CD14-positive monocyte (primary cell): ENCODE data around the gene KCNA10. TPM values are rescaled to one million over a fixed set of nuclear protein-coding genes. Genes with fewer than 3 reads are reported as not detected.

Source experiments
- DNase-seq, 3 donors: peaks; one replicate each; pipeline ENCODE4 v3.0.0-alpha.2; 2011 to 2022
- H2AFZ ChIP-seq: 2 replicates; pipeline ENCODE4 v1.6.0; 2012; ENCODE audit warnings: mild to moderate bottlenecking, low read depth, low read length, inconsistent platforms; ENCODE audit not compliant: insufficient read depth, poor library complexity, severe bottlenecking
- H3K27ac ChIP-seq, 2 donors: 1 replicate in 1 of 2; 2 replicates in 1 of 2; pipeline ENCODE4 v1.5.1; 2012 to 2013; ENCODE audit warnings: low read length in 2 of 2, control low read depth in 1 of 2, inconsistent platforms in 1 of 2, low read depth in 1 of 2, mild to moderate bottlenecking in 1 of 2
- H3K27me3 ChIP-seq, 2 donors: one replicate each; pipeline versions ENCODE4 v1.6.0 to v1.6.1; 2011 to 2013; ENCODE audit warnings: low read length in 2 of 2; ENCODE audit not compliant: control insufficient read depth in 2 of 2, insufficient read depth in 2 of 2
- H3K36me3 ChIP-seq, 2 donors: replicated peaks in 1 of 2; 1 replicate in 1 of 2; 2 replicates in 1 of 2; pipeline versions ENCODE4 v1.5.1 to v1.6.1; 2012 to 2013; ENCODE audit warnings: low read length in 2 of 2, control low read depth in 1 of 2, inconsistent platforms in 1 of 2, mild to moderate bottlenecking in 1 of 2; ENCODE audit not compliant: insufficient read depth in 2 of 2, control insufficient read depth in 1 of 2
- H3K4me1 ChIP-seq, 2 donors: 1 replicate in 1 of 2; 2 replicates in 1 of 2; pipeline versions ENCODE4 v1.5.1 to v1.6.1; 2012 to 2013; ENCODE audit warnings: low read length in 2 of 2, control low read depth in 1 of 2, inconsistent platforms in 1 of 2, mild to moderate bottlenecking in 1 of 2, moderate library complexity in 1 of 2; ENCODE audit not compliant: insufficient read depth in 2 of 2, control insufficient read depth in 1 of 2
- H3K4me2 ChIP-seq: replicated peaks from 2 replicates; pipeline ENCODE3; 2012; ENCODE audit warnings: low read length, moderate library complexity, mild to moderate bottlenecking; ENCODE audit not compliant: poor library complexity, severe bottlenecking; ENCODE audit errors: extremely low read depth
- H3K4me3 ChIP-seq, 3 experiments: fragments of 200-600 bp in 1 of 3; sonication (generic) in 1 of 3; replicated peaks in 1 of 3; 1 replicate in 2 of 3; 2 replicates in 1 of 3; pipeline ENCODE4 v1.5.1; 2011 to 2013; ENCODE audit warnings: low read length in 3 of 3, mild to moderate bottlenecking in 3 of 3, control low read depth in 2 of 3, low read depth in 2 of 3, inconsistent platforms in 1 of 3, moderate library complexity in 1 of 3
- H3K79me2 ChIP-seq: 2 replicates; pipeline ENCODE4 v1.6.0; 2012; ENCODE audit warnings: mild to moderate bottlenecking, control low read depth, inconsistent platforms, low read length, moderate library complexity; ENCODE audit not compliant: insufficient read depth
- H3K9ac ChIP-seq: 2 replicates; pipeline ENCODE4 v1.6.0; 2017; ENCODE audit warnings: low read length, mild to moderate bottlenecking; ENCODE audit not compliant: insufficient read depth, poor library complexity, severe bottlenecking
- H3K9me3 ChIP-seq, 2 donors: replicated peaks in 1 of 2; 1 replicate in 1 of 2; 2 replicates in 1 of 2; pipeline versions ENCODE4 v1.5.1 to v1.6.1; 2012 to 2013; ENCODE audit warnings: low read length in 2 of 2, control low read depth in 1 of 2; ENCODE audit not compliant: control insufficient read depth in 1 of 2, insufficient read depth in 1 of 2
- H4K20me1 ChIP-seq: 2 replicates; pipeline ENCODE4 v1.6.0; 2012; ENCODE audit warnings: mild to moderate bottlenecking, low read length, control low read depth, moderate library complexity; ENCODE audit not compliant: insufficient read depth
- H3K27ac Mint-ChIP-seq, 7 donors: one replicate each; pipeline ENCODE4 v1.8.0; 2020; ENCODE audit warnings: mild to moderate bottlenecking in 7 of 7, mixed read lengths in 7 of 7, moderate library complexity in 6 of 7, inconsistent platforms in 2 of 7
- H3K27me3 Mint-ChIP-seq, 3 donors: one replicate each; pipeline ENCODE4 v1.8.0; 2021 to 2022; ENCODE audit warnings: low read depth in 3 of 3, mild to moderate bottlenecking in 3 of 3, mixed read lengths in 3 of 3, moderate library complexity in 3 of 3, inconsistent platforms in 1 of 3
- H3K36me3 Mint-ChIP-seq, 2 donors: one replicate each; pipeline ENCODE4 v1.8.0; 2020; ENCODE audit warnings: mixed read lengths in 2 of 2, inconsistent platforms in 1 of 2, mild to moderate bottlenecking in 1 of 2
- H3K4me1 Mint-ChIP-seq: one replicate; pipeline ENCODE4 v1.8.0; 2020; ENCODE audit warnings: mild to moderate bottlenecking, mixed read lengths
- H3K4me3 Mint-ChIP-seq, 2 donors: one replicate each; pipeline ENCODE4 v1.8.0; 2020; ENCODE audit warnings: mild to moderate bottlenecking in 2 of 2, mixed read lengths in 2 of 2, moderate library complexity in 1 of 2
- H3K9me3 Mint-ChIP-seq, 7 donors: one replicate each; pipeline ENCODE4 v1.8.0; 2020 to 2022; ENCODE audit warnings: mixed read lengths in 7 of 7, mild to moderate bottlenecking in 6 of 7, moderate library complexity in 6 of 7, inconsistent platforms in 2 of 7
- CTCF ChIP-seq: fragments of 200-600 bp; IDR thresholded peaks from one replicate; pipeline ENCODE4 v1.8.0; 2022; ENCODE audit warnings: antibody characterized with exemption, mild to moderate bottlenecking
- WGBS: methylation state at CpG from one replicate; pipeline ENCODE4 v1.1.5; 2013; ENCODE audit warnings: missing lambda C conversion rate; ENCODE audit not compliant: insufficient coverage; 5-methylcytosine and 5-hydroxymethylcytosine counted together
- intact Hi-C, 2 donors: fragments of 100-400 bp; cut with micrococcal nuclease; formaldehyde crosslinking; loops; one replicate each; pipeline versions ENCODE4 v1.15.0 to v1.15.1; 2023
- polyA plus RNA-seq, 3 donors: library from polyadenylated mRNA; depleted of rRNA in 1 of 3; unstranded in 2 of 3; stranded (reverse) in 1 of 3; fragments of 300-500 nt in 2 of 3; fragments of >200 nt in 1 of 3; fragmentation: Illumina TruSeq in 2 of 3; gene quantifications; 1 replicate in 2 of 3; 2 replicates in 1 of 3; pipeline ENCODE4 v1.2.3, GENCODE V29; 2012 to 2021

Gene KCNA10
- polyA plus RNA-seq, 3 donors = not detected

GRCh38 chr1:110481968-110482623 lies 36.9 kb downstream of the KCNA10 start:
- H2AFZ ChIP-seq = no peak overlapping the region
- H3K79me2 ChIP-seq = no peaks in the 10 kb centered on the region
- intact Hi-C loops = no loop called here
- no peak overlapping the region for H3K4me3 ChIP-seq
- no peaks in the 10 kb centered on the region for H3K9me3 ChIP-seq
- H3K27me3 Mint-ChIP-seq = peaks cover 0 to 8% (median 5%) of the 10 kb centered on the region in 3 donors
- H3K9me3 Mint-ChIP-seq = no peaks in the 10 kb centered on the region
- no peak overlapping the region for H3K4me2 ChIP-seq
- TF ChIP-seq CTCF = no peak
- no peaks in the 10 kb centered on the region for H4K20me1 ChIP-seq
- no peak overlapping the region for H3K27ac ChIP-seq
- H3K27ac Mint-ChIP-seq = peak overlapping the region in 1 of 7 donors; percentile 55
- H3K4me1 ChIP-seq = peaks cover 11 to 17% of the 10 kb centered on the region in 2 donors
- no peak for DNase-seq
- H3K9ac ChIP-seq = no peak overlapping the region
- H3K36me3 Mint-ChIP-seq = no peaks in the 10 kb centered on the region
- H3K4me3 Mint-ChIP-seq = no peak overlapping the region
- no peaks in the 10 kb centered on the region for H3K36me3 ChIP-seq
- peaks cover 17% of the 10 kb centered on the region for H3K4me1 Mint-ChIP-seq
- no peaks in the 10 kb centered on the region for H3K27me3 ChIP-seq
- 69% methylated on average over 8 of the region's 12 CpGs for WGBS

DNA sequence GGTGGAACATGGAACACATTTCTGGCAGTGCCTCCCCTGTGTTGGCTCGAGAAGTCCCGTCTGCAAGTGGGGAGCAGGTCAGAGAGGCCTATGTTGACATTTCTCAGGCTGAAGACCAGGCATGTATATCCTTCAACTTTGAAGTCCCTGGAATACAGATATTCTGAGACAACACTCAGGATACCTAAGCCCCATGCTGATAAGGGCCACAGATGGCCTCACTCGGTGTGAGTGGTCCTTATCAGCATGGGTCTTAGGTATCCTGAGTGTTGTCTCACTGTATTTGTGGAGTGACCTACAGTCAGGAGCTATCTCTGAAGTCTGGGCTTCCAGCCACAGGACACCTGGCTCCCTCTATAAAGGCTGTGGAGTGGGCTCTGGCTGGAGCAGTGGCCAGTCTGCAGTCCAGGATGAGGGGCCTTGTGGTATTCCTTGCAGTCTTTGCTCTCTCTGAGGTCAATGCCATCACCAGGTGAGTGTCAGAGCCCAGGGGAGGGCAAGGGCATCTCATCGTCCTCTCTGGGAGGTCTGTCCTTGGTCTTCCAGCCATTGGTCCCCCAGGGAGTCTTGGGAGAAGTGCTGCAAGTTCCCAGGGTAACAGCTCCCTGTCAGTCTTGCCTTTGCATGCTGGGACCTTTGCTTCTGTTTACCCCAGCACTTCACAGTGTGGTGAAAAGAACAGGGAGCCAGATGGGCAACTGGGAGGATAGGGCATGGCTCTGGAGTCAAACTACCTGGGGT lies 38.4 kb downstream of the KCNA10 start:
- no peaks in the 10 kb centered on the region for H3K36me3 Mint-ChIP-seq
- Histone ChIP-seq H3K9ac (no peak overlapping the region), H3K4me3 (no peak overlapping the region), H3K27me3 (no peaks in the 10 kb centered on the region), H3K27ac (no peak overlapping the region), H2AFZ (no peak overlapping the region), H3K9me3 (no peaks in the 10 kb centered on the region), H3K79me2 (no peaks in the 10 kb centered on the region), H3K4me2 (no peak overlapping the region), H4K20me1 (no peaks in the 10 kb centered on the region), H3K4me1 (peaks cover 11 to 17% of the 10 kb centered on the region in 2 donors), H3K36me3 (no peaks in the 10 kb centered on the region)
- no peak overlapping the region for H3K4me3 Mint-ChIP-seq
- 73% methylated on average over 4 of the region's 4 CpGs for WGBS
- TF ChIP-seq CTCF = no peak
- H3K4me1 Mint-ChIP-seq = peaks cover 17% of the 10 kb centered on the region
- H3K27ac Mint-ChIP-seq = no peak overlapping the region
- peaks cover 2 to 11% (median 5%) of the 10 kb centered on the region in 3 donors for H3K27me3 Mint-ChIP-seq
- H3K9me3 Mint-ChIP-seq = no peaks in the 10 kb centered on the region
- intact Hi-C loops = no loop called here
- DNase-seq = no peak
